Nucleus accumbens (tissue), 56 donors: ENCODE results near the gene RPA4.
A peak's percentile ranks its signal among the peaks of the same experiment; 100 is the strongest.
"Not testable (repeated sequence)": the region's sequence is repeated elsewhere in the genome, so short reads cannot be mapped to it uniquely, and the experiment has no call there.

Experiments
- DNase-seq, 56 donors: peaks; one replicate each; lab custom pipeline; 2025; lab: John Stamatoyannopoulos, UW

The RPA4 gene

GRCh38 chrX:96883608-96884007 lies at the start of gene RPA4:
RPA4 (plus strand) TSS chrX:96883908; CDS start chrX:96884311, 403 bp downstream.
- DNase-seq = no peak

DNA sequence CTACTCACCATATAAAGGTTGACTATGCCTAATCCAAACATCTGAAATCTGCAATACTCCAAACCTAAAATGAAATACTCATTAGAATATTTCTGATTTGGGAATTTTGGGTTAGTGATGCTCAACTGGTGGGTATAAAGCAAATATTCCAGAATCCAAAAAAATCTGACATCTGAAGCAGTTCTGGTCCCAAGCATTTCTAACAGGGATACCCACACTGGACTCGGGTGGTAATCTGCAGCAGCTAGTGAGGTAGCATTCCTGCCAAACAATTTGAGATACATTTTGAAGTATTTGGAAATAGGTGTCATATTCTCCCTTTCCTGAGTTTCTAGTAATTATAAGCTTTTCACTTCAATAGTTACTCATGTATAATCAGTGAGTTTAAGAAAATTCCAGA lies 49.6 kb upstream of the RPA4 start:
- DNase-seq = no peak

DNA sequence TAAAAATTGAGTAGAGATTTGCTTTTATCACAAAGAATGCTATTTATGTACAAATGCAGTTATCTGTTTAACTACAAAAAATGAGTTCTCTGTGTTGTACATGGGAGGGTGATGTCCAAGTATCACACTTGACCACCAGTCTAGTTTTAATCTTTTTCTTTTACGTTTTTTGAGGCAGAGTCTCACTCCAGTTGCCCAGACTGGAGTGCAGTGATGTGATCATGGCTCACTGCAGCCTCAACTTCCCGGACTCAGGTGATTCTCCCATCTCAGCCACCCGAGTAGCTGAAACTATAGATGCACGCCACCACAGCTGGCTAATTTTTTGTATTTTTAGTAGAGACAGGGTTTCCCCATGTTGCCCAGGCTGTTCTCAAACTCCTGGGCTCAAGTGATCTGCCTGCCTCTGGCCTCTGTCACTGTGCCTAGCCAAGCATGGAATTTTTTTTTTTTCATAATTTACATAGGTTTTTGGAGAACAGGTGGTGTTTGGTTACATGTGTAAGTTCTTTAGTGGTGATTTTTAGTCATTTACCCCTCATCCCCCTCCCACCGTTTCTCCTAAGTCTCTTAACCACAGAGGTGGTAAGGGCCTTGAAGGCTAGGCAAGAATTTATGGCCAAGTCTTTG lies 47.9 kb upstream of the RPA4 start:
- no peak for DNase-seq

DNA sequence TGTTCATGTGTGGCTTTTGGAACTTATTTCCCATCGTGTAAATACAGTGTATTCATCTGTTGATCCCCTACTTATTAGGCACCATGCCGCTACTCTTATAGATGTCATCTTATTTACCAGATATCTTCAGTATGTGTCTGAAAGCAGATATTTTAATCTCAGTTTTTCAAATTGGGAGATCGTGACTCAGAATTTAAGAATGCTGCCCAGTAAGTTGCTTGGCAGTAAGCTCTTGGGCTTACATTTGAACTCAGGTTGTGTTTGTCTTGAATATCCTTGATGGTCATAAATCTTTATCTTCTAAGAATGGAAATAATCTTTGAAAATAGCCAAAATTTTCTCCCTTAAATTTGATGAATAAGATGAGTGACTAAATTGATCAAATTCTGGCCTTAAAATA lies 45.9 kb upstream of the RPA4 start:
- DNase-seq = no peak

- DNase-seq = no peak
These were observed 45.2 kb upstream of the RPA4 start for GRCh38 chrX:96838537-96838936.

DNA sequence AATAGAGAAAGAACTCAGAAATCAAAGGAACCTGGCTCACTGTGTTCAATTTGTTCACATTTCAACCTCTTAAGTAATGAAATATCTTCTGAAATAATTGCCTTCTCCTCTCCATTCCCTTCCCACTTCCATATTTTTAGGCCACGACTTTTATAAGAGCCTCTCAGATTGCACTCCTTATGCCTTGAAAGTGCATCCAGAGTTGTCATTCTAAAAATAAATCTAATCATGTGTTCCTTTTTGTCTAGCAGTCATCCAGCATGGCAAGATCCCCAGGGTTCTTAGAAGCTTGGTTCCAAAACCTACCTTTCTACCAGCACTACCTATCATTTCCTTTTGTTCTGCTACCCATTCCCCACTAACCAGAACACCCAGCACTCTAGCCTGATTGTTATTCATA lies 42.4 kb upstream of the RPA4 start:
- DNase-seq = no peak

DNA sequence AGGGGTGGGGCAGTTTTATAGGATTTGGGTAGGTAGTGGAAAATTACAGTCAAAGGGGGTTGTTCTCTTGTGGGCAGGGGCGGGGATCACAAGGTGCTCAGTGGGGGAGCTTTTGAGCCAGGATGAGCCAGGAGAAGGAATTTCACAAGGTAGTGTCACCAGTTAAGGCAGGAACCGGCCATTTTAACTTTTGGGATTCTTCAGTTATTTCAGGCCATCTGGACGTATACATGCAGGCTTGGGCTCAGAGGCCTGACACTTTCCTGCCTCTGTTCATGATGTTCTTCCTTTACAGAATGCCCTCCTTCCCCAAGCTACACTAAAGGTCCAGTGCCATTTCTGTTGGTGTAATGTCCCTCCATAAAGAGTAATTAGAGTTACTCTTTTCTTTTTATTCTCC lies 41.8 kb upstream of the RPA4 start:
- DNase-seq = not testable (repeated sequence)

GRCh38 chrX:96843566-96843965 lies 40.1 kb upstream of the RPA4 start:
- DNase-seq = no peak

DNA sequence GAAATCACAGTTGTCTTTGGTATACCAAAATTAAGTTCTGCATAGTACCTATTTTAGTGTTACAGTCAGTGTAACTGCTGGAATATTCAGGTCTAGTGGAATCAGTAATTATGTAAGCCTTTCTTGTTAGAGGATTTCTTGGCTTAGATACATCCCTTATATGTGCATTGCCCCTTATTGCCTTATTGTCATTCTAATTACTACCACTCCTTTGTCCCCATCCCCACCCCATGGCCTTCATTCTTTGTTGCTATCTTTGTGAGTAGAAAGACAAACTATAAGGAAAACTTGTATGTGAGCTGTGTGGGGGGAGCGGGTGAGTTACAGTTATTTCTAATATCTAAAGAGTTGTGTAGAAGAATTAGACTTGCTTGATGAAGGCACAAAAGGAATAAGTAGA lies 36.9 kb upstream of the RPA4 start:
- peak in 1 of 56 donors; percentile 0 for DNase-seq

- DNase-seq = not testable (repeated sequence)
These were observed 24.3 kb upstream of the RPA4 start for GRCh38 chrX:96859422-96859821.

DNA sequence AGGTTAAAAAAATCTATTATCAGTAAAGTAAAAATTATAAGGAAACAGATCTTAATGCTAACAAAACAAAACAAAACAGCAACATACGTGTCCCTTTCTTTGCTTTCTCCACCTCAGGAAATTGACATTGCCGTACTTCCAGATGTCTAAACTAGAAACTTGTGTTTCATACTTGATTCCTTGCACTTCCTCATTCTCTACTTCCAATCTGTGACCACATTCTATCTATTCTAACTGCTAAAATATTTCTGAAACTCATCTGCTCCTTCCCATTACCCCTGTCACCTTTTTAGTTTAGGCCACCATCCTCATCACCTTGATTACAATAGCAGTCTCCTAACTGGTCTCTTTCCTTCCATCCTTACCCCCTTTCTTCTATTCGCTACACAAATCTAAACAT lies 22.5 kb upstream of the RPA4 start:
- no peak for DNase-seq

DNA sequence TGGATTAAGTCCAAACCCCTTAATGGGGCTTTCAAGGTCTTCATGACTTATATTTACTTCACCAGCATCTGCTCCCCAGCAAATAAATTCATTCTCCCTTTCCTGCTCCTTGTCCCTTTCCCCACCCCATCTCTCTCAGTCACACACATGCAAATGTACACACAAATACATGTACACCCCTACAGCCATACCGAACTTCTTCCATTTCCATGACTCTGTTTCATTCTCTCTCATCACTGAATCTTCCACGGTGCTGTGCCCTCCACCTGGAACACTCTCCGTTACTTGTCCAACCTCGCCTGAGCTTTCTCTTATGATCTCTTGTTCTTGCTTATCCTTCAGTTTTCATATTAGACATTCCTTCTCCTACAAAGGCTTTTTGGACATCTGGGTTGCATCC lies 22.0 kb upstream of the RPA4 start:
- DNase-seq = no peak

DNA sequence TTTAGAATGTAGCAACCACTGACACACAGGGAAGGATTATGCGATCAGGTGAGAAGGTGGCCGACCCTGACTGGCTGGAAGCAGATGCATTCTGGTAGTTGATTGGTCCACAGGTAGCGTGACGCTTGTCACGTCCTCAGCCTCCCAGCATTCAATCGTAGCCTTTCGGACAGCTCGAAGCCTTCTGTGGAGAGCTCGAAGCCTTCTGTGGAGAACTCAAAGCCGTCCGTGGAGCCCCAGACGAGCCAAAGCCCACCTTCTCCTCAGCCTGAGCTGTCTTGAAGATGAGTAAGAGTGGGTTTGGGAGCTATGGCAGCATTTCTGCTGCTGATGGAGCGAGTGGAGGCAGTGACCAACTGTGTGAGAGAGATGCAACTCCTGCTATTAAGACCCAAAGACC lies 319 bp downstream of the RPA4 start:
- no peak for DNase-seq

DNA sequence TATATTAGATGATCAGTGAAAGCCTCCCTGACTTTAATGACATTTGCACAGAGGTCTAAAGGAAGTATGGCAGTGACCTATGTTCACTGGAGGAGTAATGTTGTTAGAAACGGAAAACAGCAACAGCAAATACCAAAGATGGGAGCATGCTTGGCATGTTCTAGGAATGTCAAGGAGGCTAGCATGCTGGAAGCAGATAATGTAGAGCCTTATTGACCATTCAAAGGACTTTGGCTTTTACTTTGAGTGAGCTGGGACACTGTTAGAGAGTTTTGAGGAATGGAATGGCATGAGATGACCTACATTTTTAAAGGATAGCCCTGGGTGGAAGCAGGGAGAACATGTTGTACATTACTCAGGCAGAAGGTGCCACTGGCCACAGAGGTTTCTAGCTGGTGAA lies 6.0 kb downstream of the RPA4 start:
- no peak for DNase-seq

GRCh38 chrX:96906741-96907140 lies 23.0 kb downstream of the RPA4 start:
- no peak for DNase-seq

DNA sequence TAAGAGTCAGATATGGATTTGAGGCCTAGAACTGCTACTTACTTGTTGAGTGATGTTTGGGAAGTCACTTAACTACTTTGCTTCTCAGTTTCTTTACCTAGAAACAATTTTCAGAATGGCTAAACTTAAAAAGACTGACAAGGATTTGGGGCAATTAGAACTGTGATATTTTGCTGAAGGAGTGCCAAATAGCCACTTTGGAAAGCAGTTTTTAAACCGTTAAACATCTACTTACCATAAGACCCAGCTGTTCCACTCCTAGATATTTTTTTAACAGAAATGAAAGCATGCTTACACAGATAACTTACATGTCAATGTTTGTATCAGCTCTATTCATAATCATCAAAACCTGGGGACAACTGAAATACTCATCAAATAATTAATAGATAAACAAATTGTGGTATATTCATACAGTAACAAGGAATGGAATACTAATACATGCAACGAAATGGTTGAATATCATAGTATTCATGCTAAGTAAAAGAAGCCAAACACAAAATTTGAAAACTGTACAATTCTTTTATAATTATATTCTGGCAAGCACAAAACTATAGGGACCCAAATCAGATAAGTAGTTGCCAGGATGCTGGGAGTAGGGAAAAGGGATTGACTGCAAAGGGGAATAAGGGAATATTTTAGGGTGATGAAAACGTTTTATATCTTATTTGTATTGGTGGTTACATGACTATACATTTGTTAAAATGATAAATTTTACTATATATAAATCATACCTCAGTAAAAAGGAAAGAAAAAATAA lies 24.0 kb downstream of the RPA4 start:
- no peak for DNase-seq

- DNase-seq = peak in 2 of 56 donors; percentile 0 to 1
These were observed 25.6 kb downstream of the RPA4 start for GRCh38 chrX:96909291-96909690.

DNA sequence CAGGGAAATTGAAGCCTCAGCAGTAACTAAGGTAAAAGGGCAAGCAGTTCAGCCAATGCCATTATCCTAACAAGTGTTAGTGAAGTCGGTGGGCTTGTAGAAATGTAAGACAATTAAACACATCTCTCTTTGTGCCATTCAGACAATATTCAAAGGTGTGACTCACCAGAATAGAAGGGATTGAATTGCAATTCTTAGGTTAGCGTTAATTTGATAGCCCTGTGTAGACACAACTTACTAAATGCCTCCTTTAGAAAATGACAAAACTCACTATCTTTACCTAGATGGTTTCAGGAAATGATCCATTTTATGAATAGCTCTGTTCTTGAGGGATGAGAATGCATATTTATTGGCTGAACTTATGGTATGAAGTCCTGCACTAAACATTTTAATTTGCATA lies 35.2 kb downstream of the RPA4 start:
- DNase-seq = no peak

DNA sequence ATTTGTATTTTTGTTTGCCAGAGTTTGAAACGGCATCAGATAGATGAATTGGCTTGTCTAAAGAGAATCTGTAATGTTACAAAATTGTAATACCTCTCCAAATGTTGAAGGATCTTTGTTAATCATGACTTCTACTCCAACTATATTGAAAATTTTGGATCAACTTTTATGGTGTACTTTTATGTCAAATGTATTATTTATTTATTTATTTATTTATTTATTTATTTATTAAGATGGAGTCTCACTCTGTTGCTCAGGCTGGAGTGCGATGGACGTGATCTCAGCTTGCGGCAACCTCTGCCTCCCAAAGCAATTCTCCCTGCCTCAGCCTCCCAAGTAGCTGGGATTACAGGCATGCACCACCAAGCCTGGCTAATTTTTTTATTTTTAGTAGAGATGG lies 36.0 kb downstream of the RPA4 start:
- DNase-seq = no peak

DNA sequence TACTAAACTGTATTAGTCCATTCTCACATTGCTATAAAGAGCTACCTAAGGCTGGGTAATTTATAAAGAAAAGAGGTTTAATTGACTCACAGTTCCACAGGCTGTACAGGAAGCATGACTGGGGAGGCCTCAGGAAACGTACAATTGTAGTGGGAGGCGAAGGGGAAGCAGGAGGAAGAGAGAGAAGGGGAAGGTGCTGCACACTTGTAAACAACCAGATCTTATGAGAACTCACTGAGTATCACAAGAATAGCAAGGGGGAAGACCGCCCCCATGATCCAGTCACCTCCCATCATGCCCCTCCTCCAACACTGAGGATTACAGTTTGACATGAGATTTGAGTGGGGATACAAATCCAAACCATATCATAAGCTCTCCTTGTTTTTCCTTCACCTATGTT lies 40.9 kb downstream of the RPA4 start:
- no peak for DNase-seq

- no peak for DNase-seq
These were observed 45.3 kb downstream of the RPA4 start for GRCh38 chrX:96929036-96929435.
